AG04450 (cell line): ENCODE results near the gene CALCR. TPM values are rescaled to one million over a fixed set of nuclear protein-coding genes. Genes with fewer than 3 reads are reported as not detected.

ENCODE experiments used
- CTCF ChIA-PET: fragments of 300-600, 350-600 bp; formaldehyde crosslinking; extraction: SDS; loops from one replicate; lab custom pipeline; 2022; ENCODE audit warnings: antibody characterized with exemption, inconsistent platforms; lab: Charles Lee
- POLR2A ChIA-PET: fragments of 350-600 bp; formaldehyde crosslinking; extraction: SDS; loops from one replicate; lab custom pipeline; 2021; ENCODE audit warnings: antibody characterized with exemption, inconsistent platforms; lab: Yijun Ruan, JAX
- DNase-seq: peaks from one replicate; pipeline ENCODE4 v3.0.0-alpha.2; 2011; ENCODE audit warnings: low read depth, low spot score
- H3K27ac ChIP-seq: one replicate; pipeline ENCODE4 v1.5.1; 2012; ENCODE audit warnings: low read depth, low read length, control low read depth
- H3K27me3 ChIP-seq: one replicate; pipeline ENCODE4 v1.6.0; 2012; ENCODE audit warnings: low read length; ENCODE audit not compliant: control insufficient read depth, insufficient read depth
- H3K4me3 ChIP-seq: 2 replicates; pipeline ENCODE4 v1.5.1; 2011; ENCODE audit warnings: mild to moderate bottlenecking, low read depth, low read length, control low read depth
- H3K9me3 ChIP-seq: 2 replicates; pipeline ENCODE4 v1.5.1; 2012; ENCODE audit warnings: low read length; ENCODE audit not compliant: control insufficient read depth, insufficient read depth
- polyA minus RNA-seq: library from RNA; depleted of rRNA, polyadenylated mRNA; stranded (reverse); fragments of >200 nt; gene quantifications from 2 replicates; pipeline ENCODE4 v1.2.3, GENCODE V29; 2011; rRNA and poly(A)+ RNA removed
- polyA plus RNA-seq: library from polyadenylated mRNA; depleted of rRNA; stranded (reverse); fragments of >200 nt; gene quantifications from 2 replicates; pipeline ENCODE4 v1.2.3, GENCODE V29; 2011; rRNA removed
- TF ChIP-seq, protein P1 (sequence below): IDR thresholded peaks from 2 replicates; pipeline ENCODE4 v1.5.1; 2011; ENCODE audit warnings: low read depth, low read length, control low read depth, inconsistent platforms

Gene CALCR
- polyA plus RNA-seq (not detected in 2 replicates), polyA minus RNA-seq (not detected in 2 replicates)

DNA sequence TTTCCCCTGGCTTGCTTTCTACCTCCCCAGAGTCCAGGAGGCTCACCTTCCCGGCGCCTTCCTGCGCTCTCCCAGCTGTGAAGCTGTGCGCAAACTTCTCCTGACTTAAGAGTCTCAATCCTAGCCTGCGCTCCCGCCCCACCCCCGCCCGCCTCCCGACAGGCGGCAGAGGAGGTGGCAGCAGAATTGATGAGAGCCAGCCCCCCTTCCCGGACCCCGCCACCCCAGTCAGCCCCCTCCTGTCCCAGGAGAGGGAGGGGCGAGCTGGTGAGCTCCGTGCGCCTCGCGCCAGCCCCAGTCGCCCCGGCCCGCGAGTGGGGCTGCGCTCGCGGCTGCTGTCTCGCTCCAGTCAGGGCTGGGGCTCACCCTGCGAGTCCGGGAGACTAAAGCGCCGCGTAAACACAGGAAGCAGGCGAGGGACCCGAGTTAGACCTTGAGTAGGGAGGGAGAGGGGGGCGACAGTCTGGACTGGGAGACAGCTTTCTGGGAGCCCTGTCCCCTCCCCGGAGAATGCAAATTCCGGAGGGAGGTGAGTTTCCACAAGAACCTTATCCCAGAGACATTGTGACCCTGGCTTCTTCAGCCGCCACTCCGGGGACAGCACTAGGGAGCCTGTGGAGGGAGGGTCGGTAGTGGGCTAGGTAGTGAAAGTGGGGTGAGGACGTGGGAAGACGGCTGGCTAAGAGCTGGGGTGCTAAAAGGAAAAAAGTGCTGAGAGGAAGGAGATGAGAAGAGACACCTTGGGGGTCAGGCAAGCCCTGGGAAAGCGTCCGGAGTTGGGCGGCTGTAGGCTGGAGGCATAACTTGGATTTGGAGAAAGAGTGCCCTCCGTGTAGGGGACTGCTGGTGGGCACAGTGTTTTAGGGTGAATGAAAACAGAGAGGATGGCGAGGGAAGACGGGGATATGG, at the start of gene CALCR:
Gene CALCR, minus strand, starts transcription at position 79 of the 909 bp plus-strand sequence. CDS start 87,743 bp downstream, outside the sequence.
- Histone ChIP-seq H3K27me3 (peaks cover 10% of the 10 kb centered on the region), H3K4me3 (no peak within 1 kb of the TSS), H3K27ac (no peak within 1 kb of the TSS), H3K9me3 (no peaks in the 10 kb centered on the region)
- CTCF ChIA-PET = no interaction called here
- TF ChIP-seq, protein P1, sequence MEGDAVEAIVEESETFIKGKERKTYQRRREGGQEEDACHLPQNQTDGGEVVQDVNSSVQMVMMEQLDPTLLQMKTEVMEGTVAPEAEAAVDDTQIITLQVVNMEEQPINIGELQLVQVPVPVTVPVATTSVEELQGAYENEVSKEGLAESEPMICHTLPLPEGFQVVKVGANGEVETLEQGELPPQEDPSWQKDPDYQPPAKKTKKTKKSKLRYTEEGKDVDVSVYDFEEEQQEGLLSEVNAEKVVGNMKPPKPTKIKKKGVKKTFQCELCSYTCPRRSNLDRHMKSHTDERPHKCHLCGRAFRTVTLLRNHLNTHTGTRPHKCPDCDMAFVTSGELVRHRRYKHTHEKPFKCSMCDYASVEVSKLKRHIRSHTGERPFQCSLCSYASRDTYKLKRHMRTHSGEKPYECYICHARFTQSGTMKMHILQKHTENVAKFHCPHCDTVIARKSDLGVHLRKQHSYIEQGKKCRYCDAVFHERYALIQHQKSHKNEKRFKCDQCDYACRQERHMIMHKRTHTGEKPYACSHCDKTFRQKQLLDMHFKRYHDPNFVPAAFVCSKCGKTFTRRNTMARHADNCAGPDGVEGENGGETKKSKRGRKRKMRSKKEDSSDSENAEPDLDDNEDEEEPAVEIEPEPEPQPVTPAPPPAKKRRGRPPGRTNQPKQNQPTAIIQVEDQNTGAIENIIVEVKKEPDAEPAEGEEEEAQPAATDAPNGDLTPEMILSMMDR = no peak
- no peak for DNase-seq
- POLR2A ChIA-PET = no interaction called here

DNA sequence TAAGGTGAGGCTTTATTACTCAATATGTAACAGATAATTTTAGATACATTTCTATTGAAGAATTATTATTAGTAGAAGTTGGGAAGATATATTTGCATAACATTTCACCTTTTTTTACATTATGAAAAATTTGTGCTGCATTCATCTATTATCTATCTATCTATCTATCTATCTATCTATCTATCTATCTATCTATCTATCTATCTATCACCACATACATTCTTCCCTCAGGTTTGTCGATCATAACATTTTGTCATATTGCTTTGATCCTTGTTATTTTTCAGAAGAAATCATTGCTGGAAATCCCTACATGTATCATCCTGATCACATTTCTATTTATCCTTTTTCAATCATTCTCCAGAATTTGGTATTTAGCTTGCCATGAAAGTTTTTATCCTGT, 49.3 kb upstream of the CALCR start:
- Histone ChIP-seq H3K27ac (no peak overlapping the region), H3K4me3 (no peak overlapping the region), H3K9me3 (no peaks in the 10 kb centered on the region), H3K27me3 (no peaks in the 10 kb centered on the region)
- POLR2A ChIA-PET = no interaction called here
- CTCF ChIA-PET = no interaction called here
- no peak for DNase-seq
- TF ChIP-seq, protein P1 = no peak

DNA sequence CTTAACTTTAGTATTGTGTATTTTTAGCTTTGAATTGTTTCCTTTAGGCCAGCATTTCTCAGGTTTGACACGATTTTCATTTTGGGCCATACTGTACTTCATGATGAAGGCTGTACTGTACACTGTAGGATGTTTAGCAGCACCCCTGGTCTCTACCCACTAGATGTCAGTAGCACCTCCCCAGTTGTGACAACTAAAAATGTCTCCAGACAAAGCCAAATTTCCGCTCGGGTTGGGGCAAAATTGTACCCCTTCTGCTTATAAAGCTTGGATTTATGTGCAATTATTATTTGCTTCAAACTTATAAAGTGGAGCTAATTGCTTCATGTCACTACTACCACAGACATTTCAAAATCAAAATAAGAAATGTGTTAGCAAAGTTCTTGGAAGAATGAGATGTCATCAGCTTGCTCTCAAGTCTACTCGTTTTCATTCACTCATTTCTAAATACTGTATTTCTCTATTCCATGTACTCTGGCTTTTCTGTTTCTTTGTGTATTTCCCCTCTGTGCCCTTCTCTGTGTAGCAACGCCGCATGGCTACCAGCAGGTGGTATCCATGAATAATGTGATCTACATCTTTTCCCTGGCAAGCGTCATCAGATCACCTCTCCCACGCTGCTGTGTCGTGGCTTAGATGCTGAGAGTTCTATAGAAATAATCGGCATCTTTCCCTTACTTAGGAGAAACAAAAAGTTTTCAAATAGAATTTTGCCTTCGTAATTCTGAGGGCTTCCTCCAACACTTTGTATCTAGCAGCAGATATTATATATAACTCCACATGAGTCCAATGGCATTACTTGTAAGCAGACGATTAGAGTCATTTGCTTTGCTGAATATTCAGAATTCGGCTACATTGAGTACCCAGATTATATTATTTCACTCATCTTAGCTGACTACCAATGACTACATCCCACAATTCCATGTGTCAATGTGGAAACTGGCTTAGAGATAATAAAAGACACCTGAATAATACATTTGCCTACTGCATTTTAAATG, 47.8 kb upstream of the CALCR start:
- ChIA-PET CTCF (interaction anchor here (0.6 to 1.9 kb wide), 9 partner anchors 10 to 600 kb away, joined by 3 to 8 read pairs (median 5); no protein-coding TSS in a partner anchor), POLR2A (no interaction called here)
- Histone ChIP-seq H3K4me3 (no peak overlapping the region), H3K9me3 (no peaks in the 10 kb centered on the region), H3K27me3 (no peaks in the 10 kb centered on the region), H3K27ac (no peak overlapping the region)
- TF ChIP-seq, protein P1 = peak; percentile 37
- no peak for DNase-seq

DNA sequence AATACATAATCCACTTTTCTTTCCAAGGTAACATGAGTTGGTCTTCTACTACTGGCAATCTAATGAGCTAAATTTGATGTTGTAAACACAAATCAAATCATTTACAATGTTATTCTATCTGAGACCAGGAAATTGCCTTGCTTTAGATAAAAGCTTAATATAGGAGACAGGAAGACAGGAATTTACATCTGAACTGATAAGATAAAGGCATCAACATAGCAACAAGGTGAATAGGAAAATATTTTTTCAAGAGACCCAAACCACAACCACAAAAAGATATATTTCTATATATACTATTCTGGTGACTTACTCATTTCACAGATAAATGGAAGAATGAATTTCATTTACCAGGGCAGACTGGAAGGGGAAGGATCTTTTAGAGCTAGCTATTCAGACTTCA, 46.3 kb upstream of the CALCR start:
- ChIA-PET CTCF (interaction anchor here (1.5 to 1.9 kb wide), 5 partner anchors 8 to 466 kb away, joined by 3 to 8 read pairs (median 6); no protein-coding TSS in a partner anchor), POLR2A (no interaction called here)
- Histone ChIP-seq H3K27me3 (no peaks in the 10 kb centered on the region), H3K27ac (no peak overlapping the region), H3K4me3 (no peak overlapping the region), H3K9me3 (no peaks in the 10 kb centered on the region)
- no peak for DNase-seq
- TF ChIP-seq, protein P1 = no peak
